Measurements from ENCODE around the gene HTR3A.

GRCh38 chr11:113942256-113942655, 32.7 kb upstream of the HTR3A start:
- no peak for TF ChIP-seq CTCF (IDR thresholded peaks at IDR 0.05)
- TF ChIP-seq POLR2A (IDR thresholded peaks at IDR 0.05; ENCODE audit: low read depth) = no peak

All from esophagus muscularis mucosa (tissue), 3 donors.